Measurements from ENCODE around the gene DGKG.

The DGKG gene

DNA sequence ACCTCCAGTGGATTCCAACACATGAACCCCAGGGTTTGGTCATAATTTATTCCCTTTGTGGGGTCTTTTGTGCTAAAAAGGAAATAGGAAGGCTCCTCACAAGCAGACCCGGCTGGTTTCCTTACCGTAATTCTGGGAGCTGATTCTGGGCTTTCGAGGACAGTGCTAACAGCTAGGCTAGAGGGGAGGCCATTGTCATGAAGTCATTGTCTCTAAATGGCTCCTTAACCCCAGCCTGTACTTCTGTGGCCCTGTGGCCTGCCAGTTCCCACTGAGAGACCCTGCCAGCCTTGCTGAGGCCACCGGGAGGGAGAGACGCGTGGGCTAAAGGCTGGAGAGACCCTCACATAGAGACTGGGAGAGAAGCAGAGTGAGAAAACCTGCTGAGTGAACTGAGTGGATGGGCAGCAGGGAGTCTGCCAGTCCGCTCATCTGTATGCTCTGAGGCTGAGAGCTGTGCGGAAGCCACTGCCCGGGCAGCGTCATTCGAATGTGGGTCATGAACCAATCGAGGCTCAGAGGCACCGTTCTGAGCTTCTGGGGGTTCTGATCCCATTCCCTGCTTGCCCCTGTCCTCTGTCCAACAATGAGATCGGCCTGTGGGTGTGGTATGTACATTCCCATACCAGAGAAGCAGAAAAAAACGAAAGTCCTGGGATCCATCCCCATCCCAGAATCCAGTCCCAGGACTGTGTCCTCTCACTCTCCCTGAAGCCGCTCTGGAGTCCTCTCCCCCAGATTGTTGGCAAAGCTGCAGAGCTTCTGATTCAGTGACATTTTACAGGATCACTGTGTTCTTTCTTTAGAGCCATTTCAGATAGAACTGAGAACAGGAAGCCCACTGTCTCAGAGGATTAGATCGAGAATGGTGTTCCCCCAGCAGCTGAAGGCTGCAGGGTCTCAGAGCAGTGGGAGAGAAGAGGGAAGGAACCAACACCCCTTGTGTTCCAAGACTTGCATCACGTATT, 21.3 kb upstream of the DGKG start:
- DNase-seq (ENCODE audit: low read depth, low spot score), result no peak
- no peaks in the 10 kb centered on the region for H3K36me3 ChIP-seq (ENCODE audit: control insufficient read depth, insufficient read depth, low read length)
- no peak overlapping the region for H3K4me3 ChIP-seq (ENCODE audit: low read length)
- H3K27ac ChIP-seq (ENCODE audit: low read length), result no peak overlapping the region
- H3K9me3 ChIP-seq (ENCODE audit: control insufficient read depth, insufficient read depth, low read length), result no peaks in the 10 kb centered on the region
- no peaks in the 10 kb centered on the region for H3K27me3 ChIP-seq (ENCODE audit: control insufficient read depth, insufficient read depth, low read length)
- H3K4me1 ChIP-seq (ENCODE audit: control insufficient read depth, insufficient read depth, low read length), result no peaks in the 10 kb centered on the region
- WGBS (ENCODE audit: insufficient coverage, insufficient read length), result no CpG with 5 or more reads among the region's 18 CpGs

DNA sequence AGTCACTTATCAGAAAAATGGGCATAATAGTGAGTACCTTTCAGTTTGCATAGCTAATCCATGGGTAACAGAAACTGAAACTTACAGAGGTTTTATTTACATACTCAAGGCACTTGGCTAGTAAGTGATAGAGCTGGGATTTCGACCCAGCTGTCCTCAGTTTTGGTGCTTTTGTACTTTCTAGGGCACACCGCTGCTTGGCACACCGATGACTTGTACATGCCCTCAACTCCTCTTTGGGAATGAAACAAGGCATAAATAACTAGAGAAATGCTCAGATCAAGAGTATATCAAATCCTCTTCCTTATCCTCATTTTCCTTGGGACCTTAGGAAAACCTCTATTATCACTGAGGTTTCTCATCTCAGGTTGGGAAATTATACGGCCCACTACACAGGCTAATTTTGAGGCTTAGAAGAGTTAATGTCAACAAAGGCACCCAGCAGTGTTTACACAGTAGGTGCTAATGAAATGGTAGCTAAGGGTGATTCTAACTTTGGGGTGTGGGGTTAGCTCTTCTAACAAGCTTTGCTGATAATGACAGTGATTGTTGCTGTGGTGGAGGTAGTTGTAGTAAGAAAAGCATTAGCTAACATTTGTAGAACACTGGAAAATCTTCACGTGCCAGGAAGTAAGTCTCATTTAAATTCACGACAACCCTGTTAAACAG, 20.3 kb upstream of the DGKG start:
- Histone ChIP-seq H3K4me1 (ENCODE audit: control insufficient read depth, insufficient read depth, low read length) (no peaks in the 10 kb centered on the region), H3K4me3 (ENCODE audit: low read length) (no peak overlapping the region), H3K27ac (ENCODE audit: low read length) (no peak overlapping the region), H3K36me3 (ENCODE audit: control insufficient read depth, insufficient read depth, low read length) (no peaks in the 10 kb centered on the region), H3K9me3 (ENCODE audit: control insufficient read depth, insufficient read depth, low read length) (no peaks in the 10 kb centered on the region), H3K27me3 (ENCODE audit: control insufficient read depth, insufficient read depth, low read length) (no peaks in the 10 kb centered on the region)
- no peak for DNase-seq (ENCODE audit: low read depth, low spot score)
- WGBS (ENCODE audit: insufficient coverage, insufficient read length), result no CpG with 5 or more reads among the region's 6 CpGs

DNA sequence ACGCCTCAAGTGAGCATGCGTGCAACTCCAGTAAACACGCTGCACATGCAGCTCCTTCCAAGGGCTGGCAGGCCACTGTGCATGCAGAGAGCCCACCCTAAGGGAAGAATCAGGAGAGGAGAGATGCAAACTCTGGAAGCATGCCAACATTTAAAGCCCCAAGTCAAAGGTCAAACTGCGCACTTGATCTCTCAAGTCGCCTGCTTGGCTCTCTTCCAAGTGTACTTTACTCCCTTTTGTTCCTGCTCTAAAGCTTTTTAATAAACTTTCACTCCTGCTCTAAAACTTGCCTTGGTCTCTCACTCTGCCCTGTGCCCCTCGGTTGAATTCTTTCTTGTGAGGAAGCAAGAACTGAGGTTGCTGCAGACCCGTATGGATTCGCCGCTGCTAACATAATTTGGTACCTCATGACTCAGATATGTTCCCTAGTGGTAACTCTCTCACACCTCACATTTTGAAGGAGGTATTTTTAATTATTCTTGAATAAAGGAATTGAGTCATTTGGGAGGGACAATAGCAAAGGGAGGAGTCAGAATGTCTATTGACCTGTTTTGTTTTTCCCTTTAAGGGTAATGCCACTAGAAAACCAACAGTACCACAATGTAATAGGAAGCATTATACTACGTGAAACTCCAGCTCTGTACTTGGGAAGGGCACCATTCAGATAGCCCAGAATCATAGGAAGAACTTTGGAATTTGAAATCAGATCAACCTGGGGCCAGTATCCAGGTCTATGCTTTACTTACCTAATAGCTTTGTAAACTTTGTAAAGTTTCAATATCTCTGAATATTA, 19.6 kb upstream of the DGKG start:
- no peaks in the 10 kb centered on the region for H3K27me3 ChIP-seq (ENCODE audit: control insufficient read depth, insufficient read depth, low read length)
- H3K36me3 ChIP-seq (ENCODE audit: control insufficient read depth, insufficient read depth, low read length), result no peaks in the 10 kb centered on the region
- no peak overlapping the region for H3K27ac ChIP-seq (ENCODE audit: low read length)
- no peaks in the 10 kb centered on the region for H3K9me3 ChIP-seq (ENCODE audit: control insufficient read depth, insufficient read depth, low read length)
- H3K4me3 ChIP-seq (ENCODE audit: low read length), result no peak overlapping the region
- WGBS (ENCODE audit: insufficient coverage, insufficient read length), result no CpG with 5 or more reads among the region's 10 CpGs
- DNase-seq (ENCODE audit: low read depth, low spot score), result no peak
- H3K4me1 ChIP-seq (ENCODE audit: control insufficient read depth, insufficient read depth, low read length), result no peaks in the 10 kb centered on the region

DNA sequence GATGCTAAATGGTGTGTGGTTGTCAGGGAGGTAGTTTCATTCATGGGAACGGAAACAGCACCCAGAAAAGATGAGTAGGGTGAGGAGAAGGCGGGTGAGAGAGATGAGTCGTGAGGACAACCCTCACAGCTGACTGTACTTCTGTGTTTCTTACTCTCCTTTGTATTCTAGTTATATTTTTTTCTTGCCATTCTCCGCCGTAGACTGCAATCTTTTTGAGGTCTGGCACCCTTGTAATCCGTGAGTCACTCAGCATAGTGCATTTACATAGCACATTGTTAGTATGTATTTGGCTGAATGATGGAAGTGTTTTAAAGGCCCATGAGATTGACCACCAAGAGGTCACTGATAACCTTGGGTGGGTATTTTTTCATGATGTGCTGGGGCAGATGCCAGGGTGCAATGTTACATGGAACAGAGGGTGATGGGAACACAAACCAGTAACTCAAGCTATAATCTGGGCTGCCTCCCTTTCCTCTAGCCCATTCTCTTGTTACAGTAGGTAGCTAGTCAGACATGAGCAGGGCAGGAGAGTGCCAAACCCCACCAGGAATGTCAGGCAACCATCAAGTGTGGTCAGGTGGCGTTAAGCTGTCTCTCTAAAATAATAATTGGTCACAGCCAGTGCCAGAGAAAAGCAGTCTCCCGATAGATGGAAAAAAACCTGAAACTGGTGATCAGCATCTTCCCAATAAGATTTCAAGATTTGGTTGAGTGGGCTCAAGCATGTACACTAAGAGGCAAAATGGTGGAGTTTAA, 18.8 kb upstream of the DGKG start:
- no CpG with 5 or more reads among the region's 8 CpGs for WGBS (ENCODE audit: insufficient coverage, insufficient read length)

DNA sequence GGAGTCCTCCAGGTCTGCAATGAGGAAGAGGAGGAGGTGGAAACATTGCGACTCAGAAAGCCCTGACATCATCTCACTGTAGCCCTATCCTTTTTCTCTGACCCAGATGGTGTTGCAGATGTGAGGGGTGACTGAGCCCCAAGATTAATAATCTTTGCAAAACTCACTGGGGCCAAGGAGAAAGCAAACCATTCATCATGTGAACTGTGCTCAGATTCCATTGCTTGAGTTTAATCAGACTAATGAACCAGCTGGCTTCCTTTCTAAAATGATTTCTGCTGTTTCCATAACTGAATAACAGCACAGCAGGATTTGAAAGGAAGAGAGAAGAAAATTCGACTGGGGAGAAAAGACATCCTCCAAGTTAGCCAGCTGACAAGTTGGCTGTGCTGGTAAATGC, 13.4 kb upstream of the DGKG start:
- H3K27me3 ChIP-seq (ENCODE audit: control insufficient read depth, insufficient read depth, low read length), result no peaks in the 10 kb centered on the region
- no peaks in the 10 kb centered on the region for H3K9me3 ChIP-seq (ENCODE audit: control insufficient read depth, insufficient read depth, low read length)
- DNase-seq (ENCODE audit: low read depth, low spot score), result no peak
- H3K4me1 ChIP-seq (ENCODE audit: control insufficient read depth, insufficient read depth, low read length), result no peaks in the 10 kb centered on the region
- no peak overlapping the region for H3K27ac ChIP-seq (ENCODE audit: low read length)
- no peak overlapping the region for H3K4me3 ChIP-seq (ENCODE audit: low read length)
- WGBS (ENCODE audit: insufficient coverage, insufficient read length), result no CpG with 5 or more reads among the region's 2 CpGs
- H3K36me3 ChIP-seq (ENCODE audit: control insufficient read depth, insufficient read depth, low read length), result no peaks in the 10 kb centered on the region

More for the DNA sequence above, 18.8 kb upstream of the DGKG start:
- Histone ChIP-seq H3K27ac (ENCODE audit: low read length) (no peak overlapping the region), H3K4me1 (ENCODE audit: control insufficient read depth, insufficient read depth, low read length) (no peaks in the 10 kb centered on the region), H3K4me3 (ENCODE audit: low read length) (no peak overlapping the region), H3K36me3 (ENCODE audit: control insufficient read depth, insufficient read depth, low read length) (no peaks in the 10 kb centered on the region), H3K9me3 (ENCODE audit: control insufficient read depth, insufficient read depth, low read length) (no peaks in the 10 kb centered on the region), H3K27me3 (ENCODE audit: control insufficient read depth, insufficient read depth, low read length) (no peaks in the 10 kb centered on the region)
- no peak for DNase-seq (ENCODE audit: low read depth, low spot score)

DNA sequence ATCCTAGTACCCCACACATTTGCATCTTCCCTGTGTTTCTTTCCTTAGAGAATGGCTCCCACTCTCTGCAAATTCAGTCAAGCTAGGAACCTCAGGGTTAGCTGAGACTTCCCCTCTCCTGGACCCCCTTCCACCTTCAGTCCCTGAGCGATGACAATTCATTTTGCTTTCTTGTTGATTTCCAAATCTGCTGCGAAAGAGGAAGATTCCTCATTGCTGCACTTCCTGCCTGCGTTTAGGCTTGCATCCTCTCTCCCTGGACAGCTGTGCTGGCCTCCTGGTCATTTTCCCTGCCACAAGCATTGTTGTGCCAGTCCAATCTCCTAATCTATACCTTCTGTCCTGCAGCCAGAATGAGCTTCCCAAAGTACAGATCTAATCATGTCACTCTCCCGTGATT, 12.3 kb upstream of the DGKG start:
- Histone ChIP-seq H3K27ac (ENCODE audit: low read length) (no peak overlapping the region), H3K27me3 (ENCODE audit: control insufficient read depth, insufficient read depth, low read length) (no peaks in the 10 kb centered on the region), H3K4me3 (ENCODE audit: low read length) (no peak overlapping the region), H3K4me1 (ENCODE audit: control insufficient read depth, insufficient read depth, low read length) (no peaks in the 10 kb centered on the region), H3K9me3 (ENCODE audit: control insufficient read depth, insufficient read depth, low read length) (no peaks in the 10 kb centered on the region), H3K36me3 (ENCODE audit: control insufficient read depth, insufficient read depth, low read length) (no peaks in the 10 kb centered on the region)
- no CpG with 5 or more reads among the region's 4 CpGs for WGBS (ENCODE audit: insufficient coverage, insufficient read length)
- no peak for DNase-seq (ENCODE audit: low read depth, low spot score)

DNA sequence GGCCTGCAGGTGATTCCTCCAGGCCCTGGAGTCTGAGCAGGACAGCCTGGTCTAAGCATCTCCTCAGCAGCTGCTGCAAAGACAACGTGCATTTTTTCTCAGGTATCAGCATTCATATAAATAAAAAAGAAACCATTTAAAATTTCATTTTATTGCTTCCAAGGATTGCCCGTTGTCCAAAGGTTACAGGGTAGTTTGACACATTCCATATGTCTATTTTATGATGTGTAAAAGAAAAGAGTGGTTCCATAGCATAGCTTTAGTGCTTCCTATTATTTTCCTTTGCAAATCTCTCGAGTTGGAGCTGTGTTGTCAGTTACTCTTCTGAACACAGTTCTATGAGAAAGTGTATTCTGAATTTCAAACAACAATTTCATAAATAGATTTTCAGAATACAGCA, 7.2 kb upstream of the DGKG start:
- Histone ChIP-seq H3K27ac (ENCODE audit: low read length) (no peak overlapping the region), H3K27me3 (ENCODE audit: control insufficient read depth, insufficient read depth, low read length) (no peaks in the 10 kb centered on the region; the same call in 1 of the 2 replicates), H3K4me3 (ENCODE audit: low read length) (no peak overlapping the region), H3K4me1 (ENCODE audit: control insufficient read depth, insufficient read depth, low read length) (no peaks in the 10 kb centered on the region), H3K36me3 (ENCODE audit: control insufficient read depth, insufficient read depth, low read length) (no peaks in the 10 kb centered on the region), H3K9me3 (ENCODE audit: control insufficient read depth, insufficient read depth, low read length) (no peaks in the 10 kb centered on the region)
- DNase-seq (ENCODE audit: low read depth, low spot score), result no peak
- WGBS (ENCODE audit: insufficient coverage, insufficient read length), result no CpG with 5 or more reads among the region's 3 CpGs

DNA sequence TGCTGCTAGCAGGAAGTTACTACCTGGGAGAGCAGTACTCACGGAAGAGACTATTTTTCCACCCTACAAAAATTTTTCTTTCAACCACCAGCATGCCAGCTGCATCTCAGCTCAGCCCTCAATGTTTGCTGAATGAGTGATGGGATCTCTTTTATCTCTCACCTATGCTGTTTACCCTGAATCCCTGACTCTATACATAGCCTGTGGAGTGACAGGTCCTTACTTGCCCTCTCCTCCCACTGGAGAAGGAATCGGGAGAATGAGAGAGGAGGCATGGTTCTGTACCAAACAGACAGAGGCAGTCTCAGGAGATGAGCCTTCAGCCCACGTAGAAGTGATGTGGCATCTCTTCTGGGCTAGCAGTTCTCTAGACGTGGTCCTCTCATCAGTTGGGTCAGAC, 6.7 kb upstream of the DGKG start:
- no peak for DNase-seq (ENCODE audit: low read depth, low spot score)
- H3K27ac ChIP-seq (ENCODE audit: low read length), result no peak overlapping the region
- H3K4me3 ChIP-seq (ENCODE audit: low read length), result no peak overlapping the region
- no CpG with 5 or more reads among the region's 4 CpGs for WGBS (ENCODE audit: insufficient coverage, insufficient read length)
- no peaks in the 10 kb centered on the region for H3K9me3 ChIP-seq (ENCODE audit: control insufficient read depth, insufficient read depth, low read length)
- peaks cover 3% of the 10 kb centered on the region; the same call in 1 of the 2 replicates for H3K27me3 ChIP-seq (ENCODE audit: control insufficient read depth, insufficient read depth, low read length)
- H3K4me1 ChIP-seq (ENCODE audit: control insufficient read depth, insufficient read depth, low read length), result no peaks in the 10 kb centered on the region
- H3K36me3 ChIP-seq (ENCODE audit: control insufficient read depth, insufficient read depth, low read length), result no peaks in the 10 kb centered on the region

DNA sequence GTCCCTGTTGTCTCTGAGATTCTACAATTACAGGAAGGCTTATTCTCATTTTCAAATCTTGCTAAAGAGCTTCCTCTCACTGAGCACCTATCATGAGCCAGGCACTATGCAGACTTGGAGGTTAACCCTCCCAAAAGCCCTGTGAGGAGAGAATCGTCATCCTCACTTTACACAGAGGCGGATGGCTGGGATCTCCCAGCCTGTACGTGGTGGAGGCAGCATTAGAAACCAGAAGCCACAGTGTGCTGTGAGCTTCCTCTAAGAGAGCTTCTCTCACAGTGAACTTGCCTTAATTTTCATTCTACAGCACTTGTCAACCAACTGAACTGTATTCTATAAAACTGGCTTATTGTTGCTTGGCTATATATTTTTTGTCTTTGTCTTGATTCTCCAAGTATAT, 6.1 kb upstream of the DGKG start:
- no peaks in the 10 kb centered on the region for H3K36me3 ChIP-seq (ENCODE audit: control insufficient read depth, insufficient read depth, low read length)
- peaks cover 7% of the 10 kb centered on the region; the same call in 1 of the 2 replicates for H3K27me3 ChIP-seq (ENCODE audit: control insufficient read depth, insufficient read depth, low read length)
- no peaks in the 10 kb centered on the region for H3K9me3 ChIP-seq (ENCODE audit: control insufficient read depth, insufficient read depth, low read length)
- H3K4me3 ChIP-seq (ENCODE audit: low read length), result no peak overlapping the region
- no peaks in the 10 kb centered on the region for H3K4me1 ChIP-seq (ENCODE audit: control insufficient read depth, insufficient read depth, low read length)
- DNase-seq (ENCODE audit: low read depth, low spot score), result no peak
- no CpG with 5 or more reads among the region's 3 CpGs for WGBS (ENCODE audit: insufficient coverage, insufficient read length)
- H3K27ac ChIP-seq (ENCODE audit: low read length), result no peak overlapping the region

DNA sequence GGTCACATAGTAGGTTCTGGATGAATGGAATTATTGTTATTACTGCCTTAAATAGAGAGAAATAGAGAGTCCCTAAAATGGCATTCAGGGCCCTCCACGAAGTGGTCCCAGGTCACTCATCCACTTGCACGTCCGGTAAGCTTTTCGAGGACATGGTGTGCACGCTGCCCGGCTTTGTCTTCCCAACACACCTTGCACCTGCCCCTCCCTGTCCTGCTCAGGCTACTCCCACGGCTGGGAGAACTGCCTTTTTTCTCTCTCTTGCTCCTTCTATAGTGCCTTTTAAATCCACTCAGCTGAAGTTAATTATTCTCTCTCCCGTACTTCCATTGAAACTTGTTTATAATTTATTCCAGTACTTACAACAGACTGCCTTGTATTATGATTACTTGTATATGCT, 5.6 kb upstream of the DGKG start:
- DNase-seq (ENCODE audit: low read depth, low spot score), result no peak
- Histone ChIP-seq H3K27me3 (ENCODE audit: control insufficient read depth, insufficient read depth, low read length) (peaks cover 12% of the 10 kb centered on the region; the same call in 1 of the 2 replicates), H3K36me3 (ENCODE audit: control insufficient read depth, insufficient read depth, low read length) (no peaks in the 10 kb centered on the region), H3K9me3 (ENCODE audit: control insufficient read depth, insufficient read depth, low read length) (no peaks in the 10 kb centered on the region), H3K4me3 (ENCODE audit: low read length) (no peak overlapping the region), H3K27ac (ENCODE audit: low read length) (no peak overlapping the region), H3K4me1 (ENCODE audit: control insufficient read depth, insufficient read depth, low read length) (no peaks in the 10 kb centered on the region)
- WGBS (ENCODE audit: insufficient coverage, insufficient read length), result no CpG with 5 or more reads among the region's 8 CpGs
